Ramos (cell line): Measurements from ENCODE around the gene OBSCN.

ENCODE experiments used
- in situ Hi-C: fragments of 300-500 bp; cut with MboI; formaldehyde crosslinking; loops from one replicate; pipeline ENCODE4 v1.14.3; 2022; ENCODE audit warnings: low sequenced_read_pairs; ENCODE audit not compliant: unreplicated experiment

The OBSCN gene

DNA sequence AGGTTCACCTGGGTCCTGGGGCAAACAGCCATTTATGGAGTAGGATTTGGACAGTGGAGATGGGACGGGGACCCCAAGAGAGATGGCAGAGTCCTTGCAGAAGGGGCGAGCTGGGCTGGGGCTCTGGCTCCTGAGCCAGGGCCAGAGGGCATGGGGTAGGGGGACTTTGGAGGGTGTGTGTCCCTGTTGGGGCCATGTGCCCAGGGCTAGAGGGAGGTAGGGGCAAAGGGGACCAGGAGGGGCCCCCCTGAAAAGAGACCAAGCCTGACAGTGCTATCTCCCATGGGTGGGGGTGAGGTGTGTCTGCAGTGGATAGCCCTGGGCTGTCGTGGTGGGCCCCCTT lies 106.4 kb downstream of the OBSCN start:
- in situ Hi-C loops = no loop called here

DNA sequence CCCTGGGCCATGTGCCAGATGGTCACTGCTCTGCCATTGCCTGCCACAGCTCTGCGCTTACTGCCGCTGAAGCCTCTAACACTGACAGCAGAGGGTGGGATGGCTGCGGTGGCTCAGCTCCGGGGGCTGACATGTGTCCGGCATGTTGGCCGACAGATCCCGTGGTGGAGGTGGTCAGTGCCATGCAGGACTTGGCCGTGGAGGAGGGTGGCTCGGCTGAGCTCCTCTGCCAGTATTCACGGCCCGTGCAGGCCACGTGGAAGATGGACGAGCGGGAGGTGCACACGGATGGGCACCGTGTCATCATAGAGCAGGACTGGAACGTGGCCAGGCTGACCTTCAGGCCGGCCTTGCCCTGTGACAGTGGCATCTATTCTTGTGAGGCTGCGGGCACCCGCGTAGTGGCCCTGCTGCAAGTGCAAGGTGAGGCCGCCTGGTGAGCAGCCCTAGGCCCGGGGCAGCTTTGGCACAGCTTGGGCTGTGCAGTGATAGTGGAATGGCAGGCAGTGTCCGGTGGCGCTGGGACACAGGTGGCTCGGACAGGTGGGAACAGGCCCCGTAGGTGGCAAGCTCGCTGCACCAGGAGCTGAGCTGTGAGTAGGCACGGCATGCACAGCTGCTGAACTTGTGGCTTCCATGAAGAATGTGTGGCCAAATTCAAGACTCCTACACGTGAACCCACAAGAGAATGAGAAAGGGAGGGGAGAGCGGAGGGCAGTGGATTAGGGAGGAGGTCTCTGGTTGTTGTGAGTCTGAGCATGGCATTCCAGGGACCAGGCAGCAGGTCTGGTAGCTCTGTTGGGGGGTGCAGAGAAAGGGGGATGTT lies 107.0 kb downstream of the OBSCN start:
- in situ Hi-C loops = no loop called here

DNA sequence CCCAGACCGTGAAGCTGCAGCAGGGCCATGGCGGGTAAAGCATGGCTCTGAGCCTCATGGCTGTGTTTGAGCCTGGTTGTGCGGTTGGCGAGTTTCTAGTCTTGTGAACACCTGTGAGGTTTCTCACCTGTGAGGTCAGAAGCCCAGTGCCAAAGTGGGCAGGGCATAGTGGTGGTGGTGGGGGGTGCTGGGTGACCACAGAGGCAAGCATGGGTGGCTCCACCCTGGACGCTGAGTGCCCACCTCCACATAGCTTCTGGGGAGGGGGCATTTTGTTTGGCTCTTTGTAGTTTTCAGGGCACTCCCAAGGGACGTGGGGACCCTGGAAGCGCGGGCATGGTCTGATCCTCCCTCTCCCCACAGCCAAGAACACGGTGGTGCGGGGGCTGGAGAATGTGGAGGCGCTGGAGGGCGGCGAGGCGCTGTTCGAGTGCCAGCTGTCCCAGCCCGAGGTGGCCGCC lies 107.7 kb downstream of the OBSCN start:
- in situ Hi-C loops = no loop called here

DNA sequence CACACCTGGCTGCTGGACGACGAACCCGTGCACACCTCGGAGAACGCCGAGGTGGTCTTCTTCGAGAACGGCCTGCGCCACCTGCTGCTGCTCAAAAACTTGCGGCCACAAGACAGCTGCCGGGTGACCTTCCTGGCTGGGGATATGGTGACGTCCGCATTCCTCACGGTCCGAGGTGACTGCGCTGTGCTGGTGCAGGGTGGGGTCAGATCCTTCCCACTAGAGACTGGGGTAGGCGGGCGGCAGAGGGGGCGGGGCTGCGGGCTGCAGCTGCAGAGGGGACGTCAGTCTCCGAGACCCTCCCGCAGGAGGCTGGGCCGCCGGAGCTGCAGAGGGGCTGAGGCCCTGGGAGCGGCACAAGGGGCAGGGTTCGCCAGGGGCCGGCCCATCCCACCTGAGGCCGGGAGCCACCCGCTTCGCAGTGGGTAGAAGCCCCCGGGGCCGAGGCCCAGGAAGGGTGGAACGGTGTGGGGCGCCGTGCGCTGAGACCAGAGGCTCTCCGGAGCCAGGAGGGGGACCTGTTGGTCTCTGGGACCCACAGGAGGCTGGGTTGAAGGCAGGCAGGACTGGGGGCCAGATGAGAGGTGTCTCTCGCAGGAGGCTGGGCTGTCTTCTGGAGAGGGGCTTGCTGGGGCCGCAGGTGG lies 108.2 kb downstream of the OBSCN start:
- in situ Hi-C loops = no loop called here

DNA sequence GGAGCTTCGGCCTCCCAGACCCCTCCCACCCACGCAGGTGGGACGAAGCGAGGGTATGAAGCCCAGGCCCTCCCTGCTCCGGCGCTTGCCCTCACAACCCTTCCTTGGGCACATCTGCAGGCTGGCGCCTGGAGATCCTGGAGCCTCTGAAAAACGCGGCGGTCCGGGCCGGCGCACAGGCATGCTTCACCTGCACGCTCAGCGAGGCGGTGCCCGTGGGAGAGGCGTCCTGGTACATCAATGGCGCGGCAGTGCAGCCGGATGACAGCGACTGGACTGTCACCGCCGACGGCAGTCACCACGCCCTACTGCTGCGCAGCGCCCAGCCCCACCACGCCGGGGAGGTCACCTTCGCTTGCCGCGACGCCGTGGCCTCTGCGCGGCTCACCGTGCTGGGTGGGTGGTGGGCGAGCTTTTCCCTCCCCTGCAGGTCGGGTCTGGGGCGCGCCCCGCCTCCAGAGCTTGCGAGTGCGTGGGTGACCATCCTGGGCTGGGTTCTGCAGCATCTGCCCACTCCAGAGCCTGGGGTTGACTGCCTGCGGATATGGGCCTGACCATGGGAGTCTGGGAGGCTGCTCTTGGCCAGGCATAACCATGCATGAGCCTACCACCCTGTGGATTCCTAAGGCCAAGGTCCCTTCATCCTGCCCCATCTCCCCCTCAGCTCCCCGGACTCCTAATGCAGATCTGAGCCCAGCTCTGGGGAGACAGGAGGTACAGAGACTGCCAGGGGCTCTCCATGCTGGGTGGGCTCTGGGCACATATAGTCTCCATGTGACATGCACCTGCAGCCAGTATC lies 108.9 kb downstream of the OBSCN start:
- in situ Hi-C loops = no loop called here

DNA sequence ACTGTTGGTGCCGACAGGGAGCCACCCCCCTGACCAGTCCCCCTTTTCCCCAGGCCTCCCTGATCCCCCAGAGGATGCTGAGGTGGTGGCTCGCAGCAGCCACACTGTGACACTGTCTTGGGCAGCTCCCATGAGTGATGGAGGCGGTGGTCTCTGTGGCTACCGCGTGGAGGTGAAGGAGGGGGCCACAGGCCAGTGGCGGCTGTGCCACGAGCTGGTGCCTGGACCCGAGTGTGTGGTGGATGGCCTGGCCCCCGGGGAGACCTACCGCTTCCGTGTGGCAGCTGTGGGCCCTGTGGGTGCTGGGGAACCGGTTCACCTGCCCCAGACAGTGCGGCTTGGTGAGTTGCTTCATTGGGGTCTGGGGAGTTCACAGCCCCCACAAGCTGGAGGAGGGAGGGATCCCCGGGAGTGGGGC lies 109.6 kb downstream of the OBSCN start:
- in situ Hi-C loops = no loop called here

DNA sequence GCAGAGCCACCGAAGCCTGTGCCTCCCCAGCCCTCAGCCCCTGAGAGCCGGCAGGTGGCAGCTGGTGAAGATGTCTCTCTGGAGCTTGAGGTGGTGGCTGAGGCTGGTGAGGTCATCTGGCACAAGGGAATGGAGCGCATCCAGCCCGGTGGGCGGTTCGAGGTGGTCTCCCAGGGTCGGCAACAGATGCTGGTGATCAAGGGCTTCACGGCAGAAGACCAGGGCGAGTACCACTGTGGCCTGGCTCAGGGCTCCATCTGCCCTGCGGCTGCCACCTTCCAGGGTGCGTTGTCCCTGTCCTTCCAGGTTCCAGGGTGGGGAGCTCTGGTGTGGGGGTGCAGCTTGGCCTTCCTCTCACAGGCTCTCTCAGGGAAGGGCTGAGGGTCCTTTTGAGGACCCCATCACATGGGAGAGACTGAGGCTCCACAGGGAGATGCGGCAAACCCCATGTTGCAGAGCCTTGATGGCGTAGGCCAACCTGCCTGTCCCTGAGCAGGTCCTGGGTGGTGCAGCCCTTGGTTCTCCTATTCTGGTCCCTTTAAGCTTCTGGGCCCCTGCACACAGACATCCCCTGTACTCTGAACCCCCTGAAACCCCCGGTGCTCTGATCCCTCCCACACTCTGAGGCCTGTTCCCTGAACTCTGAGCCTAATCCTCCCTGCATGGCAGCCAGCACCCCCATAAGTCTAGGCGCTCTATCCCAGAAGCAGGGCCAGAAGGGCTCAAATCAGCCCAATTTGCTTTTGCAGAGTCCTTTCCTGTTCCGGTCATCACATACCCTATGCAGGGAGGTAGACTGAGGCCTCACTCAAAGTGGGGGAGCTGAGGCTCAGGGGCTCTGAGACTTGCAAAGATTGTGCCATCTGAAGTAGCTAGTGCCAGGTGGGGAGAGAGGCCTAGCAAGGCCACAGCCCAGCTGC lies 110.3 kb downstream of the OBSCN start:
- in situ Hi-C loops = no loop called here

DNA sequence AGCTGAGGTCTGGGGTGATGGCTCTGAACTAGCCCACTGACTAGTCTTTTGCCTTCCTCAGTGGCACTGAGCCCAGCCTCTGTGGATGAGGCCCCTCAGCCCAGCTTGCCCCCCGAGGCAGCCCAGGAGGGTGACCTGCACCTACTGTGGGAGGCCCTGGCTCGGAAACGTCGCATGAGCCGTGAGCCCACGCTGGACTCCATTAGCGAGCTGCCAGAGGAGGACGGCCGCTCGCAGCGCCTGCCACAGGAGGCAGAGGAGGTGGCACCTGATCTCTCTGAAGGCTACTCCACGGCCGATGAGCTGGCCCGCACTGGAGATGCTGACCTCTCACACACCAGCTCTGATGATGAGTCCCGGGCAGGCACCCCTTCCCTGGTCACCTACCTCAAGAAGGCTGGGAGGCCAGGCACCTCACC lies 111.0 kb downstream of the OBSCN start:
- in situ Hi-C loops = no loop called here

DNA sequence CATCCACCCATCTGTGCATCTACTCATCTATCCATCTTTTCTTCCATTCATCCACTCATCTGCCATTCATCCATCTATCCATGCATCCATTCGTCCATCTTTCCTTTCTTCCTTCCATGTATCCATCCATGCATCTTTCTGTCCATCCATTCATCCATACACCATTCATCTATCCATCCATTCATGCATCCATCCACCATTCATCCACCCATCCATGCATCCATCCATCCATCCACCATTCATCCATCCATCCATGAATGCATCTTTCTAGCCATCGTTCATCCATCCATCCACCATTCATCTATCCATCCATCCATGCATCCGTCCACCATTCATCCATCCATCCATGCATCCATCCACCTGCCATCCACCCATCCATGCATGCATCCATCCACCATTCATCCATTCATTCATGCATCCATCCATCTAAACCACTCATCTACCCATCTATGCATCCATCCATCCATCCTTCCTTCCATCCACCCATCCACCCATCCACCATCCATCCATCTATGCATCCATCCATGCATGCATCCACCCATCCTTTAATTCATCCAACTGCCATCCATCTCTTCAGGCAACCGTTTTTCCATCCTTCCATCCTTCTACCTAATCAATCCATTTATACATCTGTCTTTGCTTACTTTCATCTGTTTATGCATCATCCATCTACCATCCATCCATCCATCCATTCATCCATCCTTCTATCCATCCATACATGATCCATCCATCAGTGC lies 111.7 kb downstream of the OBSCN start:
- in situ Hi-C loops = no loop called here

DNA sequence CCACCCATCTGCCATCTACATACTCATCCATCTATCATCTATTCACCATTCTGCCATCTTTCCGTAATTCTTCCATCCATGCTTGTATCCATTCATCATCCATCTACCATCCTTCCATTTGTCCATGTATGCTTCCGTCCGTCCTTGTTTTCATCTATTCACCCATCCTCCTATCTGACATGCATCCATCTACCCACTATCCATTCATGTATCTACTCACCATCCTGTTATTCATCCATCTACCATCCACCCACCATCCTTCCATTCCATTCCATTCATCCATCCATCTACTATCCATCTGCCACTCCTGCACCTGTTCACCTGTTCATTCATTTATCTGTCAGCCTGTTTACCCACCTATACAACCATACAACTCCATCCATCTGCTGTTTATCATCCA lies 112.5 kb downstream of the OBSCN start:
- in situ Hi-C loops = no loop called here

DNA sequence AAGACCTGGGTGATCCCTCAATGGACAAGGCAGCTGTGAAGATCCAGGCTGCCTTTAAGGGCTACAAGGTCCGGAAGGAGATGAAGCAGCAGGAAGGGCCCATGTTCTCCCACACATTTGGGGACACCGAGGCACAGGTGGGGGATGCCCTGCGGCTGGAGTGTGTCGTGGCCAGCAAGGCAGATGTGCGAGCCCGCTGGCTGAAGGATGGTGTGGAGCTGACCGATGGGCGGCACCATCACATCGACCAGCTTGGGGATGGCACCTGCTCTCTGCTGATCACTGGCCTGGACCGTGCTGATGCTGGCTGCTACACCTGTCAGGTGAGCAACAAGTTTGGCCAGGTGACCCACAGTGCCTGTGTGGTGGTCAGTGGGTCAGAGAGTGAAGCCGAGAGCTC lies 113.6 kb downstream of the OBSCN start:
- in situ Hi-C loops = no loop called here

DNA sequence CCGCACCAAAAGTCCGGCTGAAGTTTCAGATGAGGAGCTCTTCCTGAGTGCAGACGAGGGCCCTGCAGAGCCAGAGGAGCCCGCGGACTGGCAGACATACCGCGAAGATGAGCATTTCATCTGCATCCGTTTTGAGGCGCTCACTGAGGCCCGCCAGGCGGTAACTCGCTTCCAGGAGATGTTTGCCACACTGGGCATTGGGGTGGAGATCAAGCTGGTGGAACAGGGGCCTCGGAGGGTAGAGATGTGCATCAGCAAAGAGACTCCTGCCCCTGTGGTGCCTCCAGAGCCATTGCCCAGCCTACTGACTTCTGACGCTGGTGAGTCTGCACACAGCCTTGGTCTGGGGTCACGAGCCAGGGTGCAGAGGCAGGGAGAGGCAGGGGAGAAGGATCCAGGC lies 114.1 kb downstream of the OBSCN start:
- in situ Hi-C loops = no loop called here

DNA sequence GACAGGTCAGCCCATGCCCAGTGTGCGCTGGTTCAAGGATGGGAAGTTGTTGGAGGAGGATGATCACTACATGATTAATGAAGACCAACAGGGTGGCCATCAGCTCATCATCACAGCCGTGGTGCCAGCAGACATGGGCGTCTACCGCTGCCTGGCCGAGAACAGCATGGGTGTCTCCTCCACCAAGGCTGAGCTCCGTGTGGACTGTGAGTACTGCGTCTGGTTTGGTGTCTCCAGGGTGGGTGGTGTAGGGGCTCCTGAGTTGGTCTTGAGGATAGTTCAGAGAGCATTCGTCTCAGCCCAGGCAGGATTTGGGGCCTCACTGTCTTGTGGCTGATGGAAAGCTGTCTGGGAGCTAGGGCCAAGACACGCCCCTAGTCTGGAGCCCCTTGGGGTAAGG lies 115.6 kb downstream of the OBSCN start:
- in situ Hi-C loops = no loop called here

DNA sequence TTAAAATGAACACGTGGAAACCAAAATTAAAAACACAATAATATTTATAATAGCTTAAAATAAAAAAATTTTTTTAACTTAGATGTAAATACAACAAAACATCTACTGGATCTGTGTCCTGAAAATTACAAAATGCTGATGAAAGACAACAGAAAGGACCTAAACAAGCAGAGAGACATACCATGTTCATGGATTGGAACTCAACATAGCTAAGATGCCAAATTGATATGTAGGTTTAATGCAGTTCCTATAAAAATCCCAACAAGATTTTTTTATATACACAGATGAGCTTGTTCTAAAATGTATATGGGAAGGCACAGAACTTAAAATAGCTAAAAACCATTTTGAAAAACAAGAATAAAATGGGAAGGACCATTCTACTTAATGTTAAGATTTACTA lies 117.4 kb downstream of the OBSCN start:
- in situ Hi-C loops = no loop called here

DNA sequence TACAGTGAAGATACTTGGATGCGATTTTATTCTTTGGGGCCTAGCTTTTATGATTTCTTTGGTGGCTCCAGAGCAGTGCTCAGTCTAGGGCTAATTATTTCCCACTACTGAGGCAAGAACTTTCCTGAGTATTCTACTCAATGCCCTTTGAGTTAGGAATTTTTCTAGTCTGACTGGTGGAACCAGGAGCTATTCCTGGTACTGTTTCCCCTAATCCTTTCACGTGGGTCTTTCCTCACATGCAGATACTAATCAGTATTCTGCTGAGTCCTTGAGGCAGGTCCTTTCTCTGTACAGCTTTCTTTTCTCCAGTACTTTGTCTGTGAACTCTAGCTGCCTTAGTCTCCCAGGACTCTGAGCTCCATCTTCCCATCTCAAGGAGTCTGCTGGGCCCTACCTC lies 122.0 kb downstream of the OBSCN start:
- in situ Hi-C loops = no loop called here

DNA sequence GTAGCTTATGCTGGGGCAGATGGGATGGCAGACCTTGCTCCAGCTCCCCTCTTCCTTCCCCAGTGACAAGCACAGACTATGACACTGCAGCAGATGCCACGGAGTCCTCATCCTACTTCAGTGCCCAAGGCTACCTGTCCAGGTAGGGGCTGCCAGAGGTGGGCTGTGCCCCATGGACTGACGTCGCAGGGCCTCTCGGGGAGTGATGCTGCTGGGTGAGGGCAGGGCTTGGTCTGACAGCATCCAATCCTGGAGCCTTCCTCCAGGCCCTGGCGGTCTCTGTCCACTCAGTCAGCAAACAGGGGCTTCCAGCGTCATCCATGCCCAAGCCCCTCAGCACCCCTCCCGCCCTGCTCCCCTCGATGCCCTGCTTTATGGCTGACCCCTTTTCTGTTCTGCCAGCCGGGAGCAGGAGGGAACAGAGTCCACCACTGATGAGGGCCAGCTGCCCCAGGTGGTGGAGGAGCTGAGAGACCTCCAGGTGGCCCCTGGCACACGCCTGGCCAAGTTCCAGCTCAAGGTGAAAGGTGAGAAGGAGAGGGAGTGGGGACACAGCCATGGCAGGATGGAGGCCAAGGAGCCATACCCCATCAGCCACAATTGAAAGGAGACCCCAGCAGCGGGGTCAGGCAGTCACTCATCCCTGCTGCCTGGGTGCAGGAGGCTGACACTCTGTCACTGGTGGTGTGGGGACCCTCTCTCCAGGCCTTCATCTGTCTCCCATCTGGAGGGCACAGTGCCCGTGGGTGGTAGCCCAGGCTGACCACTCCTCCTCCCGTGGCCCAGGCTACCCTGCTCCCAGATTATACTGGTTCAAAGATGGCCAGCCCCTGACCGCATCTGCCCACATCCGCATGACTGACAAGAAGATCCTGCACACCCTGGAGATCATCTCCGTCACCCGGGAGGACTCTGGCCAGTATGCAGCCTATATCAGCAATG lies 125.2 kb downstream of the OBSCN start:
- in situ Hi-C loops = no loop called here

DNA sequence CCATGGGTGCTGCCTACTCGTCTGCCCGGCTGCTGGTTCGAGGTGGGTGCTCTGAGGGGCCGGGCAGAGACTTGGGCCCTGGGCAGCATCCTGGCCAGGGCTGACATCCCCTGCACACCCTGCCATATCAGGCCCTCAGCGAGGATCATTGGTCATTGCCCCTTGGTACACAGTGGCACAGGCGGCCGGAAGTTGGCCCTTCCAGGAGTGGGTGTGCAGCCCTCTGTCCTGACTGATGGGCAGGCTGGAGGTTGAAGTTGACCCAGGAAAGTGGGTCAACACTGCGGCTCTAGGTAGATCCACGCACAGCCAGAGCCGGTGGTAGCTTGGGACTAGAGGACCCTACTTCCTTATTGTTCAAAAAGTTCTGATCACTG lies 125.9 kb downstream of the OBSCN start:
- in situ Hi-C loops = no loop called here

DNA sequence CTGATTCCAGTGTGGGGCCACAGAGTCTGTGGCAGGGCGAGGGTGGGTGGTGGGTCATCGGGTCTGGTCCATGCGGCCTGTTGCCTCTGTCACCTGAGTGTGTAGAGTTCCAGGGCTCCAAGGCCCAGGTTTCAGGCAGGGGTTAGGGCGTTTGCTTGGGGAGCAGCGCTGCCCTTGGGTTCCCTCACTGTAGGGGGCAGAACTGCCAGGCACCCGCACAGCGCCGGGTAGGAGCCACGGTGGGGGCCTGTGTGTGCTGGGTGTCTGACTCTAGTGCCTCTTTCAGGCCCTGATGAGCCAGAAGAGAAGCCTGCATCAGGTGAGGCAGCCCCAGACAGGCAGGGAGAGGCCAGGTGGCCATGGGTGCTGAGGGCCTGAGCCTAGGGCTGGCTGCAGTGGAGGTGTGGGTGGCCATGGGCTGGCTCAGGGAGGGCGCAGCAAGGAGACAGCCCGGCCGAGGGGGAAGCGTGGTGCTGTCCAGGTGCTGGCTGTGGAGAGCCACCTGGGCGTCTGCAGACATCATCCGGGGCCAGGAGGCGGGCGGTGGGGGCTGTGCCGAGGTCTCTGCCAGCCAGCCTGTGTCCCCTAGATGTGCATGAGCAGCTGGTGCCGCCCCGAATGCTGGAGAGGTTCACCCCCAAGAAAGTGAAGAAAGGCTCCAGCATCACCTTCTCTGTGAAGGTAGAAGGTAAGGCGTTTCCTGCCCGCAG lies 126.5 kb downstream of the OBSCN start:
- in situ Hi-C loops = no loop called here
